A673 (cell line): Measurements from ENCODE around the gene ERVW-1.

Experiments
- EZH2 ChIP-seq: fragments of 200-600 bp; sonication (generic); IDR thresholded peaks from 2 replicates; pipeline ENCODE4 v1.6.1; 2017; ENCODE audit warnings: borderline replicate concordance, low read depth, mild to moderate bottlenecking, mixed read lengths, antibody characterized with exemption, low read length; ENCODE audit not compliant: poor library complexity, severe bottlenecking
- TF ChIP-seq, protein P1 (sequence below): fragments of 300-800, 200-600 bp; sonication (generic); conservative IDR thresholded peaks from 2 replicates; pipeline ENCODE4 v1.5.1; 2017; ENCODE audit warnings: low read depth, mild to moderate bottlenecking, antibody characterized with exemption, low read length, moderate library complexity, mixed read lengths

DNA sequence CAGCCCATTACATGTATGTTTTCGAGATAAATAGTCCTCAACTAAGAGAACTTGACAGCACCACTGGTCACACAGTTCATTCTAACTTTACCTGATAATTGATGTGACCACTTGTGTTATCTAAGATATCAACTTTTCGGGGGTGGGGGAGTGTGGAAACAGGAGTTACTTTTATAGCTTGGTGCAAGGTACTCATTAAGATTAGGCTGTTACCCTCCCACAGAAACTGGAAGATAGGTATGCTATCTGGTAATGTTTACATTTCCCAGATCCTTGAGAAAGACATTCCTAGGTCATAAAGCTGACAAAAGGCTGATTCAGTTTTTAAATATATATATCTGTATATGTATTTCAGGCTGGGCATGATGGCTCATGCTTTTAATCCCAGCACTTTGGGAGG lies 11.1 kb downstream of the ERVW-1 start:
- TF ChIP-seq, protein P1, sequence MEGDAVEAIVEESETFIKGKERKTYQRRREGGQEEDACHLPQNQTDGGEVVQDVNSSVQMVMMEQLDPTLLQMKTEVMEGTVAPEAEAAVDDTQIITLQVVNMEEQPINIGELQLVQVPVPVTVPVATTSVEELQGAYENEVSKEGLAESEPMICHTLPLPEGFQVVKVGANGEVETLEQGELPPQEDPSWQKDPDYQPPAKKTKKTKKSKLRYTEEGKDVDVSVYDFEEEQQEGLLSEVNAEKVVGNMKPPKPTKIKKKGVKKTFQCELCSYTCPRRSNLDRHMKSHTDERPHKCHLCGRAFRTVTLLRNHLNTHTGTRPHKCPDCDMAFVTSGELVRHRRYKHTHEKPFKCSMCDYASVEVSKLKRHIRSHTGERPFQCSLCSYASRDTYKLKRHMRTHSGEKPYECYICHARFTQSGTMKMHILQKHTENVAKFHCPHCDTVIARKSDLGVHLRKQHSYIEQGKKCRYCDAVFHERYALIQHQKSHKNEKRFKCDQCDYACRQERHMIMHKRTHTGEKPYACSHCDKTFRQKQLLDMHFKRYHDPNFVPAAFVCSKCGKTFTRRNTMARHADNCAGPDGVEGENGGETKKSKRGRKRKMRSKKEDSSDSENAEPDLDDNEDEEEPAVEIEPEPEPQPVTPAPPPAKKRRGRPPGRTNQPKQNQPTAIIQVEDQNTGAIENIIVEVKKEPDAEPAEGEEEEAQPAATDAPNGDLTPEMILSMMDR = no peak
- no peak for TF ChIP-seq EZH2
